DMS114 treated with DMSO at 0.1 percent for 48 hours (cell line): ENCODE data around the gene ADD3.

ENCODE experiments used
- DNase-seq: peaks from one replicate; lab custom pipeline; 2025; ENCODE audit not compliant: unreplicated experiment; lab: John Stamatoyannopoulos, UW

The ADD3 gene

DNA sequence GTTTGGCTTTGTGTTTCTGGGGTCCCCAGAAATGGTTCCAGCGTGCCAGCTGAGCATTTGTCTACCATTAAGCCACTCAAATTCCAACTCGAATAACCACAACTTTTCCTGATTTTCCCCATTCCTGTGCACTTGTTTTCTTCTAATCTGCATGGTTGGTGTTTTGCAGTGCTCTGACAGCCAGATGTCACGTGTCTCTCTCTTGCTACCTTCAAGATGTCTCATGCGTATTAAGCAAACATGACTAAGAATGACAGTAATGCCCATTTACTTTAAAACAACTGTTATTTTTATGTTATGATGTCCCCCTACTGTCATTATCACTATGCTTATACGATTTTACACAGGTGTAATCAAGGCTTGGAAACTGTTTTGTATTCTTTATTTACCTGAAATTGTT, 164.4 kb downstream of the ADD3 start:
- DNase-seq = no peak

DNA sequence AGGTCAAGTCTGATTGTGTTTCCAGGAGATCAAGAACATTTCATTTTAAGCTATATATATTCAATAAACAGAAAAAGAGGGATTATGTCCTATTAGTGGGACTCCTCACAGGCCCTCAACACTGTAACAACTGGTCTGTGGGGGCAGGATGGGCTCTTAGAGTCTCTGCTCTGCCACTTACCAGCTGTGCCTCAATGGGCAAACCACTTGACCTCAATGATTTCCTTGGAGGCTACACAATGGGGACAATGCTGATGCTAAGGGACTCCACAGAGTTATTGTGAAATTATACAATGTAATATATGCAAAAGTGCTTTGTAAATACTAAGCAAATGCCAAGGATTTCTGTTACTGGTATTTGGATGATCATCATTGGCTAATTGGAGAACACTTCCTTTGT, 166.4 kb downstream of the ADD3 start:
- DNase-seq = no peak

DNA sequence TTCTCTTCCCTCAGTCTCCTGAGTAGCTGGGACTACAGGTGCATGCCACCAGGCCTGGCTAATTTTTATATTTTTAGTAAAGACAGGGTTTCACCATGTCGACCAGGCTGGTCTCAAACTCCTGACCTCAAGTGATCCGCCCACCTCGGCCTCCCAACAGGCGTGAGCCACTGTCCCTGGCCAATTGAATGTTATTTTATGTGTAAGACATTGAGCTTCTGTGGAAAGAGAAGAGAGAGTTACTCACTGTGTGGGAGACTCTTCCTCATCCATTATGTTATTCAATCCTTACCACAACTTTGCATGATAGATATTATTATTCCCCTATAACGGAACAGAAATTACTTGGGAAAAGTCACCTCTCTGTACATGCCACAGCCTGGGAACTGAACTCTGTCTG, 167.0 kb downstream of the ADD3 start:
- no peak for DNase-seq

DNA sequence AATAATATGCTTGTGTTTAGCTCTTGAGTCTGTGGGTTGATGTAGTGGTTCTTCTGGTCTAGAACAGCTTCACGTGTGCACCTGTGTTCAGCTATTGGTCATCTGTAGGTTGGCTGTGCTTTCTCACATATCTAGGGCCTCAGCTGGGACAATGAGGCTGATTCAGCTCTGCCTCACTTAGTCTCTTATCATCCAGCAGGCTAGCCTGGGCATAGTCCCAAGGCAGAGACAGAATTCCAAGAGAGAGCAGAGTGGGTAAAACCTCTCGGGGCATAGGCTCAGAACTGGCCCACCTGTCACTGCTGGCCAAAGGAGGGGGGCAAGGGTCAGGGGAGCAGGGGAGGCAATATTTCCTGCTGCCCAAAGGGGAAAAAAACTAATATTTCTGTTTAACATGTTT, 167.6 kb downstream of the ADD3 start:
- no peak for DNase-seq

DNA sequence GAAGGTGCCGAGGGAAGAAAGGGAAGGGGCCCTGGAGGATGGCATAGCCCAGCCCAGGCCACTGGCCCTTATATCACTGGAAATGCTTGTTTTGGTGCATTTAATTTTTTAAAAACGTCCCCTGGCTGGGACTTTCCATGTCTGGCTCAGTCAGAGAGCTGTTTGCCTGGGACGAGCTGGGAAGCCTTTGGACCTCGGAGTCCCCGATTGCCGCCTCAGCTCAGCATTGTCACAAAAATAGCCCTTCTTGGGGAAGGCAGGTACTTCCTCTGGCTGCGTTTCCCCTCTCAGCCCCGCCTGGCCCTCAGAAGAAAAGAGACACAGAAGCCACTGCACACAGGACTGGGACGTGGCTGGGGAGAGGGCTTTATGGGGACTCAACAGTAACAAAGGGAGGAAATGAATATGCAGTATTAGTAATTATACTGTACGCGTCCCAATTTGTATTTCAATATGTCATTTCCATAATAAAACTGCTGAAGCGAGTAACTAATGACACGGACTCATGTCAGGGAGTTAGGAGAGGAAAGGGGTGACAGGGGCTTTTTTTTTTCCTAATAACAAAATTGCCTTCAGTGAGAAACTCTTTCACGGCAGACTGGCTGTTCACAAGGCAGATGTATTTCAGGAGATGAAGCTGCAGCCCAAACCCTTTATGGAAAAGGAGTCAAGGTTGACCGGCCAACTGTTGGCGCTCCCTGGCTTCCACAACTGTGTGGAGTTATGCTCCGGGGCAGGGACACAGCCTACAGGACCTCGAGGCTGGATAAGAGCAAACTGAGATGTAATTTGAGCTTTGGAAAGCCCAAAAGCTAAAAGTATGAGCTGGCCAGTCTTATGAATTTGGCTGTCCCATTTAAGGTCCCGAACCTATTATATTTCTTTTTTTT, 168.6 kb downstream of the ADD3 start:
- no peak for DNase-seq

DNA sequence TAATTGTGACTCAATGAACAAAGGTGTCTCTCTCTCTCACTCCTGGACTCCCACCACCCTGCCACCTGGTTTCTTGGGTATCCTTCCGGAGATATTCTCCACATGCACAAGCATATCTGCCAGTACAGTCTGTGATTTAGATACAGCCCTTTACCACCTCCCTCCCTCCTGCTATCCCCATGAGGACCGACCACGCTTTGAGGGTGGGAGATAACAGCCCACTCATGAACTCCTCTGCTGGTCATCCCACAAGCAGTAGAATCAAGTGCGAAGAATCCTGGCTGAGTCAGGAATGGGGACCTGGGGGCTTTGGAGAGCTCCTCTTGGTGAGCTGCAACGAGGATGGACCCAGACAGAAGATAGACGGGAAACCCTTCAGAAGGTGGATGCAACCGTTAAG, 171.4 kb downstream of the ADD3 start:
- no peak for DNase-seq

DNA sequence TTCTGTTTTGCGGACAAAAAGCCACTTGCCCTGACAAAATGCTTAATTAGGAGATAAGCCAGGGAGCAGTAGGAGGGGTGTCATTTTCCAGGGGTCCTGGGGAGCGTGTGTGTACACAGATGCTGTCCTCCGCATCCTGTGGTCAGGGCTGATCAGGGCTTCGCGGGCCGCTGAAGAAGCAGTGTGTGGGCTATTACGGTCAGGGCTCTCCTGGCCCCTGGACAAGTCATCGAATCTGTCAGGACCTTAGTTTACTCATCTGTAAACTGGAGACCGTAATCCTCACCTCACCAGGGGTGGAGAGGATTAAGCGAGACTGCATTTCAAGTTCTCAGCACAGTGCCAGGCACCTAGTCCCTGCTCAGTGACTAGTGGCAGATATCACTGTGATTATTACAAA, 173.7 kb downstream of the ADD3 start:
- no peak for DNase-seq

DNA sequence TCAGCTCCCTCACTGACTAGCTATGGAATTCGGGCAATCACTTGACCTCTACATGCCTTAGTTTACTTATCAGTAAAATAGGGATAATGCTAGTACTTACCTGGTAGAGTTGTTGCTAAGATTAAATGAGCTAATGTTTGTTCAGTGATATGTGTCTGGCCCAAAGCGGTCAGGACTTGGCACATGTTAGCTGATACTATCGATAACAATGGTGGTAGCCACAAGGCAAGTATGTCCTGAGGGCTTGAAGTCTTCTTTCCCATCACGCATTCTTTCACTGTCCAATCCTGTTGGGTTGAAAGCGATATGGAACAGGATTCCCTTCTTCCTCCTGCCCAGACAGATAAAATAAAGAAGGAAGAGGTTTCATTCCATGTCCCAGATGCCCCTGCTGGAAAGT, 174.1 kb downstream of the ADD3 start:
- DNase-seq = no peak

DNA sequence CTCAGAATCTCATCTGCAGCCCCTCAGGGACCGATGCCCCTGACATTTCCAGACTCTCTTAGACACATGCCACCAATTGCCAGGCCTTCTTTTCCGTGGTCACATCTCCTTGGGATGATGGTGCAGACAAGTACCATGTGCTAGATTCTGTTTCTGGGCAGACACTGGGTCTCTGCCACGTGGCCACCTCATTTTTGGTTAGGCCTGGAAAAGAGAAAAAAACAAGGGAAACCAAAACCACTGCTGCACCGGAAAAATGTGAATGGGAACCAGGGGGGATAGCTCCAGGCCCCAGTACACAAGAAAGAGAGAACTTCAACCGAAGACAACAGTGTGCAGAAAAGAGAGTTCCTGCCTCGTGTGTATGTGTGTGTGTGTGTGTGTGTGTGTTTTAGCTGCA, 176.6 kb downstream of the ADD3 start:
- DNase-seq = no peak
